Renal cortex interstitium (tissue), 11 donors: Measurements from ENCODE around the gene CIC. TPM values are rescaled to one million over a fixed set of nuclear protein-coding genes. Genes with fewer than 3 reads are reported as not detected.

Experiments used
- DNase-seq, 11 donors: peaks; one replicate each; pipeline ENCODE4 v3.0.0-alpha.2; 2013; ENCODE audit warnings: low read depth in 9 of 11, low spot score in 4 of 11; ENCODE audit errors: extremely low read depth in 1 of 11
- polyA plus RNA-seq, 3 donors: library from polyadenylated mRNA; unstranded; fragments of 120-200 nt; gene quantifications; one replicate each; pipeline ENCODE4 v1.2.1, GENCODE V29; 2013; ENCODE audit not compliant: insufficient read length in 3 of 3

The CIC gene
- polyA plus RNA-seq, 3 donors: 44.2 to 67.5 (median 62.6) TPM

DNA sequence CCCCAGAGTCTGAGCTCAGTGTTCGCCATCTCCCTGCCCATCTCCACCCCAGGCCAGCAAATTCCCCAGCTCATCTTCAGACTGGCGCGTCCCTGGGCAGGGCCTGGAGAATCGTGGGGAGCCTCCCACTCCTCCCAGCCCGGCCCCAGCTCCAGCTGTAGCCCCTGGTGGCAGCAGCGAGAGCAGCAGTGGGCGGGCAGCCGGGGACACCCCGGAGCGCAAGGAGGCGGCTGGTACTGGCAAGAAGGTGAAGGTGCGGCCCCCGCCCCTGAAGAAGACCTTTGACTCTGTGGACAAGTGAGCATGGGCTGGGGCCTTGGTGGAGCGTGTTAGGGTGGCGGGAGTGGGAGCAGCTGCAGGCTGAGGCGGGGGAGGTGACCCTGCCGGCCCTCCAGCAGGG is 24.5 kb downstream of the CIC start:
- DNase-seq: no peak

DNA sequence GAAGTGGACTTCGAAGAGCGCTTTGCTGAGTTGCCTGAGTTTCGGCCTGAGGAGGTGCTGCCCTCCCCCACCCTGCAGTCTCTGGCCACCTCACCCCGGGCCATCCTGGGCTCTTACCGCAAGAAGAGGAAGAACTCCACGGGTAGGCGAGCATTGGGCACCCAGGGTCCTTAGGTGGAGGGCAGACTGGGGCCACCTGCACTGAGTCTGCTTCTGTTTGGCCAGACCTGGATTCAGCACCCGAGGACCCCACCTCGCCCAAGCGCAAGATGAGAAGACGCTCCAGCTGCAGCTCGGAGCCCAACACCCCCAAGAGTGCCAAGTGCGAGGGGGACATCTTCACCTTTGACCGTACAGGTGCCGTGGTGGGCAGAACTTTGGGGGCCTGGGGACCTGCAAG is 24.9 kb downstream of the CIC start:
- no peak for DNase-seq

DNA sequence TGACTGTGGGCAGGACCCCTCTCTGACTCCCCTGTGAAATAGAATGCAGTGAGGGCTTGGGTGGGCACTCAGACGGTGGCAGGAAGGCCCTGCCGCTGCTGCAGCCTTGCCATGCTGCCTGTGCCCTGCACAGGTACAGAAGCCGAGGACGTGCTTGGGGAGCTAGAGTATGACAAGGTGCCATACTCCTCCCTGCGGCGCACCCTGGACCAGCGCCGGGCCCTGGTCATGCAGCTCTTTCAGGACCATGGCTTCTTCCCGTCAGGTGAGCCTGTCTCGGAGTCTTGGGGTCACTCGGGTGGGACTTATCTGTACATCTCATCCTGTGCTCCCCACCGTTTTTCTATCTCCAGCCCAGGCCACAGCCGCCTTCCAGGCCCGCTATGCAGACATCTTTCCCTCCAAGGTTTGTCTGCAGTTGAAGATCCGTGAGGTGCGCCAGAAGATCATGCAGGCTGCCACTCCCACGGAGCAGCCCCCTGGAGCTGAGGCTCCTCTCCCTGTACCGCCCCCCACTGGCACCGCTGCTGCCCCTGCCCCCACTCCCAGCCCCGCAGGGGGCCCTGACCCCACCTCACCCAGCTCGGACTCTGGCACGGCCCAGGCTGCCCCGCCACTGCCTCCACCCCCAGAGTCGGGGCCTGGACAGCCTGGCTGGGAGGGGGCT is 25.6 kb downstream of the CIC start:
- no peak for DNase-seq

DNA sequence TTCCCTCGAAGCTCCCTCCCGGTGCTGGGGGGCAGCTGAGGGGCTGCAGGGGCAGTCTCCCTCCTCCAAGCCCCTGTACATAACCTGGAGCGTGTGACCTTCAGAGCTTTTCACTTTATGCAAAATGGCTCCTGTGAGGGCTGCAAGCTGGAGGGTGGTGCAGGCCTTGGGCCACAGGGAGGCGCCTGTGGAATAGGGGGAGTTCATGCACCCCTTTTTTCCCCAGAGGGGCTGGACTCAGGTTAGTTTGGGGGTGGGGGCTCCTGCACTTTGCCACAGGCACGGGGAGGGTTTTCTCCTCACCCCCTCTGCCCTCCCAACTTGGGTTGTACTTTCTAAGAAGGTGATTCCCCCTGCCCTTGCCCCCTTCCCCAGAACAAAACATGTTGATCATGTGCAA is 26.3 kb downstream of the CIC start:
- no peak for DNase-seq

DNA sequence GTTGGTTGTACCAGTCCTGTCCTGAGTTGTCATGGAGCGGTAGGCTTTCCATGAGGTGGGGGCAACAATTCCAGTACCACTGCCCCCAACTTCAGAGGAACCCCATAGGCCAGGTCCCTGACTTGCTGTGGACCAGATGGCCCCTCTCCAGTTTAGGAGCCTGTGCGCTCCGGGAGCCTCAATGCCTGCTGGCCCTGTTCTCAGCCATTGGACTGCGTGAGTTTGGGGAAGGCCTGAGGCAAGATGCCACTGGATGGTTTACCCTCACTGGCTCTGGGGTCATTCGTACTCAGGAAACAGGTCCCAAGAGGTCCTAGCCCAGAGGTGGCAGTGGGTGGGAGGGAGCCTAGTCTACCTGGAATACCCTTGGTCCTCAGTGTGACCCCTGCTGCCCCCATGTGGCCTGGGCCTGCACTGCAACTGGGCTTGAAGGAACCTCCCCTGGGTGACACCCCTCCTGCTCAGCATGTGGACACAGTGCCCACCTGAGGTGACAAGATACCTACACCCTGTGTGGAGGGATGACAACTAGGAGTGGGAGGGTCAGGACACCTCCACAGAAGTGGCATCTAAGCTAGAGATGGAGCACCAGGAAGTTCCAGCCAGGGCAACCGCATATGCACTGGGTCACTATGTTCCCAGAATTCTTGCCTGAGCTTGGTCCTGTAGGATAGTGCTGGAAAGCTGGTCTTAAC is 26.9 kb downstream of the CIC start:
- peak in 1 of 11 donors; percentile 74 for DNase-seq

DNA sequence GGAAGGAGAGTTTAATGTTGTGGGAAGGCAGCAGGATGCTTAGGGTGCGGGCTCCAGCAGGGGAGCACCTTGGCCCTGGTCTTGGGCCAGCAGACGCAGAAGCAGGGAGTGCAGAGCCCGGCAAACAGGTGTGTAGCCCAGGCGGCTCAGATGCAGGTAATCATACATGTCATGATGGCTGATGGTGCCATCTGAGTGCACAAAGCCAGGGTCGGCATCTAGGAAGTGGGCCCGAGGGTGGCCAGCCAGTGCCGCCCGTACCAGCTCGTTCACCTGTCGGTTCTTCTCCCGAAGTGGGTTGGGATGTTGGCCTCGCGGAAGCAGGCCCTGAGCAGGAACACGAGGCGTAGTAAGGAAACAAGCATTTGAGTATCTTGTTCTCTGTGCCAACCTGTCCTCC is 28.0 kb downstream of the CIC start:
- no peak for DNase-seq

DNA sequence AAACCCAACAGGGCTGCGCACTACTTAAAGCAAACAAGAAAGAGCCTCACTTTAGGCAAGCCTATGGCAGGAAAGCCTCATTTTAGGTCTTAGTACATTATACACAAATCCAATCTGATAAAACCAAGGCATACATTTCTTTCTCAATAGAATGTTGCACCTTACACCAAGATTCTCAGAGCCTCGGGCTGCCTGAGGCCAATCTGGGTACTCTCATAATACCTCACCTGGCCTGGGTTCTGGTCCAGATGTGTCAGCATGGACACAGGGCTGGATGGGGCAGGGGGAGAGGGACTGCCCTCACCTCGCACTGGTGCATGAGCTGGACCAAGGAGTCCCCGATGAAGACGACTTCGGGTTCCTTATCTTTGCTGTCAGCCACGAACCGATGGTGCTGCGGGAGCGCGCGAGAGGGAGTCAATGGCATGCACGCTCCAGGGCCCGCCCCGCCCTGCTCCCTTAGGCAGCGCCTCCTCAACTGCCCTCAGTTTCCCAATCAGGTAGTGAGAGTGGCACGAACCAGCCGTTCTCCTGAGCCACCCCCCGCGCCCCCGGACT is 32.7 kb downstream of the CIC start, which contains the start of gene PRR19:
Gene PRR19 (plus strand): TSS at position 487 of the 558 bp plus-strand sequence. CDS start 7,453 bp downstream, outside the sequence.
- no peak for DNase-seq

DNA sequence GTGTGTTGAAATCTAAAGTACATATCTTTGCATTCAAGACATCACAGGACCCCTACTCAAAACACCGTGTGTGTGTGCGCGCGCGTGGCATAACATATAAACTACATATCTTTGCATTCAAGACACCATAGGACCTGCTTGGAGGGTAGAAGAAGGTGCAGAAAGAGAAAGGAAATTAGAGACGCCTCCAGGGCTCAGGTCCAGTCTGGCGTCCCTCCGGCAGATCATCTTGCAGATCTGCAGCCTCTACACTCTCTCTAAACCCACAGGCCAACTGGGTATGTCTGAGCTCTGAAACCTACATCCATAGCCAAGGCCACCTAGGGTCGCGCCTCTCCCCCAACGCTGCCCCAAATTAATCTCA is 34.0 kb downstream of the CIC start:
- DNase-seq: no peak

DNA sequence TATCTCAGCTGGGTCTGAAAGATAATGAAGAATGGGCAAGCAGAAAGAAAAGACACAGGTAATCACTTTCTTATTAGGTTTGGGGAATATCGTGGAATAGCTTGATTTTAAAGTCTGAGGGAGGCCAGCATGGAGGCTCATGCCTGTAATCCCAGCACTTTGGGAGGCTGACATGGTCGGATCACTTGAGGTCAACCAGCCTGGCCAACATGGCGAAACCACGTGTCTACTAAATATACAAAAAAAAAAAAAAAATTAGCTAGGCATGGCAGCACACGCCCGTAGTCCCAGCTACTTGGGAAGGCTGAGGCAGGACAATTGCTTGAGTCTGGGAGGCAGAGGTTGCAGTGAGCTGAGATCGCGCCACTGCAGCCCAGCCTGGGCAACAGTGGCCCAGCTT is 34.8 kb downstream of the CIC start:
- no peak for DNase-seq

DNA sequence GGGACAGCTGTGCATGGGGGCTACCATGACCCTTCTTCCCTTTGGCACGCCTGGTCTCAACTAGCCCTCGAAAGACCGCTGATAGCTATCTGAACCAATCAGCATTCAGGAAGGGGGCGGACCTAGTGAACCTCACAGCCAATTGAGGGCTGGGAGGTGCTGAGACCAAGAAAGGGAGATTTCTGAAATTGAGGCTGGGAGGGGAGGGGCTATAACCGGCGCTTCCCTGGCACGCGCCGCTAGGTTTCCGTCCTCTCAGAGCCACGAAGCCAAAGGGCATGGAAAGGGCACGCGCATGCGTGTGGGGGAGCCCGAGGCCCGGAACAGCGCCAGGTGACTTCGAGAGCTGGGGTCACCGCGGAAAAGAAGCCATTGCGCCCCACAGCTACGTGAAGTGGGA is 37.6 kb downstream of the CIC start:
- no peak for DNase-seq

DNA sequence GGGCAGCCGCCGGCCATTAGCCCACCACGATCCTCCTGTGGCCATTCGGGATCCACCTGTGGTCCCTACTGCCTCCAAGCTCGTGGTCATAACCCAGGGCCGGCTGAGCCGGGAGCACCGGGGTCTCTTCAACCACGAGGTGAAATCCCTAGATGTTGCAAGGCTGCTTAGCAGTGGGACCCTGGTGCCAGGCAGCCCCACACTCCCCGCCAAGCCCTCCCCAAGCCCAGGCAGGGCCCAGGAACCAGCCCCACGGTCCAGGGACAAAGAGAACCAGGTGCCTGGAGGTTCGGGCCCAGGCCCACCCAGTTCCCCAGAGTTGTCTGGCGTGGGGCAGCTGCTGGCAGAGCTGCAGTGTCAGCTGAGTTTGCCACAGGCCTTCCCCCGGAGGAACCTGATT is 40.6 kb downstream of the CIC start:
- DNase-seq: no peak

DNA sequence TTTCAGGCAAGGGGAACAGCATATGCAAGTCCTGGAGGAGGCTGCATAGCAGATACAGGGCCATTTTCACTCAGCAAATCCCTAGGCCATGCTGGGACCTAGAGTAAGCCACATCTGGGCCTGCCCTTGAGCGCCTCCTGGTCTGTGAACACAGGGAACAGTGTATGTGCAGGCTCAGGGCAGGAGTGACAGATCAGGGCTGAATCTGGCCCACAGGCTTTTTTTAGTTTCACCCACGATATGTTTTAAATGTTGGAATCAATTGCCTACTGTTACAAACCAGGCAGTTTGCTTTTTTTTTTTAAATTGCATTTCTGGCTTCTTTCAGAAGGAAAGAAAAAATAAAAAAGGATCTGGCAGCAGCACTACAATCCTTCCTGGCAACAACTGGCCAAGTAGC is 42.6 kb downstream of the CIC start:
- DNase-seq: no peak

DNA sequence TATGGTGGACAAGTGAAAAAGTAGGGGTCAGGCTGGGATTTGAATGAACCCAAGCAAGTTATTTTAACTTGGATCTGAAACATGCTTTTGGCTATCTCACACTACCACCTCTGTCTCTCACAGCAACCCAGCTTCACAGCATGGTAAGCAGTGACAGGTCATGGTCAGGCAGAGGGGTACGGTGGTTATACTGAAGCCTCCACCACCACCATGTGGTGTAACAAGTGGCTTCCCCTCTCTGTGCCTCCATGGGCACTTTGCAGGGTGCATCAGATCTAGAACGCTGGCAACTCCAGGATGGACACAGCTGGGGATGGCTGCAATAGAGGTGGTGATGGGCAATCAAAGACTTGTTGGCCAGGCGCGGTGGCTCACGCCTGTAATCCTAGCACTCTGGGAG is 43.3 kb downstream of the CIC start:
- no peak for DNase-seq

DNA sequence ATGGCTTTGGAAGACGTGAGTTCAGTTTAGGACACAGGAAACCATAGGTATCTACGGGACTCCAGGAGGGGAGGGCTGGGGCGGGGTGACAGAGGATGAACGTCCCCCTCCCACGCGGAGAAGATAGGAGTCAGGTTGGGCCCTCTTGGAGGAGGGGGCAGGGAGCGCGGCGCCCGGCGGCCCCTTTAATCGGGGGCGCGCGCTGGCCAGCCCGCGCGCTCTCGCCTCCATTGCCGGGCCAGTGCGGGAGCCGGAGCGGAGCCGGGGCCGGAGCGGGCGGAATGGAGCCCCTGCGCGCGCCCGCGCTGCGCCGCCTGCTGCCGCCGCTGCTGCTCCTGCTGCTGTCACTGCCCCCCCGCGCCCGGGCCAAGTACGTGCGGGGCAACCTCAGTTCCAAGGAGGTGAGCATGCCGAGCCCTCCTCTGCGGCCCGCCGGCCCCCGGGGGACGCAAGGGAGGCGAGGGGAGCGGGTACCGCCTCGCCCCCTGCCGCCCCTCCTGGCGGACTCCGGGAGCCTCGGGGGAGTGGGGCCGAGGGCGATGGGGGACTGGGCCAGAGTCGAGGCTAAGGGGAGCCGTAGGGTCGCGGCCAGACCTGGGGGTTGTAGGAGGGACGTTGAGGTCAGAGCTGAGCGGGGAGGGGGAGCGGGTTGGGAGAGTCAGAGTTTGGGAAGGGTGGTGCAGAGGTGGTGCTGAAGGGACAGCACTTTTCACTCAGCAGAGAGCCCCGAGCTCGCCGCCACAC is 44.2 kb downstream of the CIC start, which contains the start of gene TMEM145:
Gene TMEM145 (plus strand): TSS at position 214 of the 744 bp plus-strand sequence. CDS start 68 bp downstream, at position 282.
- peak in 4 of 11 donors; percentile 32 to 72 (median 58) for DNase-seq

DNA sequence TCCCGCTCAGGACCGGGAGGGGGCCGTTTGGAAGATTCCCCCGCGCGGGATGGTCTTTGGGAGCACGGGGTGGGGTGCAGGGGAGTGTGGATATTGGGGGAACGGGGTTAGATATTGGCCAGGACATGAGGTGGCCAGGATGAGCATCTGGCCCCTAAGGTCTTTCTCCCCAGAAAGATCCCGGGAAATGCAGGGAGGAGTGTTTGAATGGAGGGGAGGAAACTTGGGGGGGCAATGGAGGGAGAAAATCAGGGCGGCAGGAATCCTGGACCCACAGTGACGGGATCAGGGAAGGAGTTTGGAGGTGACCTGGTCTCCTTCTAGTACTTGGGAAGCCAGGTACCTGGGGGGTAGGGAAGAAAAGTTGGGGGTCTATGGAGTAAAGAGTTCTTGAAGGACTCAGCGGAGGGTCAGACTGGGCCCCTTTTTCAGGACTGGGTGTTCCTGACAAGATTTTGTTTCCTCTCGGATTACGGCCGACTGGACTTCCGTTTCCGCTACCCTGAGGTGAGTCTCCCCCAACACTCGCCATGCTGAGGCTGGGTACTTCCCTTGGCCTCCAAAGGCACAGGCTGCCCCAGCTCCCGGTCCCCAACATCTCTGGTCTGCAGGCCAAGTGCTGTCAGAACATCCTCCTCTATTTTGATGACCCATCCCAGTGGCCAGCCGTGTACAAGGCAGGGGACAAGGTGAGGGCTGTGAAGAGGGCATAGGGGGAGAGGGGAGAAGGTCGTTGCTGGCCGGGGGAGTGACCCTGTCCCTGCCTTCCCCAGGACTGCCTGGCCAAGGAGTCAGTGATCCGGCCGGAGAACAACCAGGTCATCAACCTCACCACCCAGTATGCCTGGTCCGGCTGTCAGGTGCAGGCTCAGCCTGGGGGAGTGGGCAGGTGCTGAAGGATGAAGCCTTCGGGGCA is 45.0 kb downstream of the CIC start:
- DNase-seq: no peak

DNA sequence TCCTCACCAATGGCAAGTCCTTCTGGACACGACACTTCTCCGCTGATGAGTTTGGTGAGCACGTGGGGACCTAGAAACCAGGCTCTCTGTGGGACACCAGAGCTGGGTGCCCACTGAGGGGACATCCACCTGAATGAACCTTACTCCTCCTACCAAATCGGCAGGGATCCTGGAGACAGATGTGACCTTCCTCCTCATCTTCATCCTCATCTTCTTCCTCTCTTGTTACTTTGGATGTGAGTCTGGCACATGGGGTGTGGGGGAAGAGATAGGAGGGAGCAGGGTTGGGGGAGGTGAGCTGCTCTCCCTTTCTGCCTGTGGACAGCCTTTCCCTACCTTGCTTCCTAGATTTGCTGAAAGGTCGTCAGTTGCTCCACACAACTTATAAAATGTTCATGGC is 46.0 kb downstream of the CIC start:
- DNase-seq: no peak

DNA sequence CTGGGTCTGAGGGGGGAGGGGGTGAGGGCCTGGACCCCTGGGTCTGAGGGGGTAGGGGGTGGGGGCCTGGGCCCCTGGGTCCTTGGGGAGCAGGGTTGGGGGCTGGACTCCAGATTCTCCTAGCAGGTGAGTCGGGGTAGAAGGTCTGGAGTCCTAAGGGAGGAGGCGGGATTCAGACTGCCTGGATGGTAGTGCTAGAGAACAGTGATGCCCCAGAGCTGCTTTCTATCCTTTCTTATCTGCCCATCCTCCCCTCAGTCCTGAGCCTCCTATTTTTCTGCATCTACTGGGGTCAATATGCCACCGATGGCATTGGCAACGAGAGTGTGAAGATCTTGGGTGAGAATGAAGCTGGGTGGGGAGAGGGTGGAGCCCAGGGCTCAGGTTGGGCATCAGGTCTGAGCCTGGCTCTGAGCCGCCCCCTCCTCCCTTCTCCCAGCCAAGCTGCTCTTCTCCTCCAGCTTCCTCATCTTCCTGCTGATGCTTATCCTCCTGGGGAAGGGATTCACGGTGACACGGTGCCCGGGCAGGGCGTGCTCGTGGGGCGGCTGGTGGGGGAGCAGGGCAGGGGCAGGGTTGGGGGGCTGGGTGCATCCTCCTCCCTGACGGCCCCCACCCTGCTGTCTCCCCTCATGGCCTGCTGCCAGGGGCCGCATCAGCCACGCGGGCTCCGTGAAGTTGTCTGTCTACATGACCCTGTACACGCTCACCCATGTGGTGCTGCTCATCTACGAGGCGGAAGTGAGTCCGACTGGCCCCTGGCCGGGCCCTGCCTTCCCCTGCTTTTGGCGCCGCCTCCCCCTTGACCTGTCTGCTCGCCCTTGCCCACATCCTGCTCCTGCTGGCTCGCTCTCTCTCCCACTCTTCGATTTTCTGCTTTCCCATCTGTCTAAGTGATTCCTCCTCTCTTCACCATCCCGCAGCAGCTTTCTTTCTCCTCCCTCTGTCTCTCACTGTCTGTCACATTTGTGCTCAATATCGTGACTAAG is 47.5 kb downstream of the CIC start:
- DNase-seq: no peak

DNA sequence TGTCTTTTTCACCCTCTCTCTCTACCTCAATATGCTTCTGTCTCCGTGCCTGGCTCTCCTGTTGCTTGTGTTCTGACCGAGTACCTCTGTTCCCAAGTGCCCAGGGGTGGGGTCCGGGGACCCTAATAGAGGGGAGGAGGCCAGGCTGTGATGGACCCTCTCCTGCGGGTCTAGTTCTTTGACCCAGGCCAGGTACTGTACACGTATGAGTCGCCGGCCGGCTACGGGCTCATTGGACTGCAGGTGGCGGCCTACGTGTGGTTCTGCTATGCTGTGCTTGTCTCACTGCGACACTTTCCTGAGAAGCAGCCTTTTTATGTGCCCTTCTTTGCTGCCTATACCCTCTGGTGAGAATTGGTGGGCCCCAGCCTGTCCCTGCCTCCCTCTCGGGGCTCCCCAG is 48.5 kb downstream of the CIC start:
- DNase-seq: no peak
